T-helper 22 cell (primary cell): Measurements from ENCODE around the gene IL13RA2.

ENCODE experiments used
- DNase-seq: peaks from one replicate; pipeline ENCODE4 v3.0.0-alpha.2; 2020; ENCODE audit warnings: low read depth

Gene IL13RA2

DNA sequence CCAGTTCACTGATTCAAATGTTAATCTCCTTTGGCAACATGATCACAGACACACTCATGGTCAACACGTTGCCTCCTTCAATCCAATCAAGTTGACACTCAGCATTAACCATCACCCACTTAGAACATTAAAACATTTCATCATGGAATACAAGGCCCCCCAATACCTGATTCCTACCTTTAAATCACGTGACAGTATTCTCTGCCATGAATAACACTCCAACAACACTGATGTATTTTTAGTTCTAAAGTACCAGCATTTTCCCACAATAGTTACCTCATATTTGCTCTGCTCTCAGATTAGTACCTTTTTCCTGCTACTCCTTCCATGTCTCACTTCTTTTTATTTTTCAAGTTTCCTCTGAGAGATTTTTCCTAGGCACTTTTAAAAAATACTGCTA is 19.6 kb downstream of the IL13RA2 start:
- DNase-seq = no peak

DNA sequence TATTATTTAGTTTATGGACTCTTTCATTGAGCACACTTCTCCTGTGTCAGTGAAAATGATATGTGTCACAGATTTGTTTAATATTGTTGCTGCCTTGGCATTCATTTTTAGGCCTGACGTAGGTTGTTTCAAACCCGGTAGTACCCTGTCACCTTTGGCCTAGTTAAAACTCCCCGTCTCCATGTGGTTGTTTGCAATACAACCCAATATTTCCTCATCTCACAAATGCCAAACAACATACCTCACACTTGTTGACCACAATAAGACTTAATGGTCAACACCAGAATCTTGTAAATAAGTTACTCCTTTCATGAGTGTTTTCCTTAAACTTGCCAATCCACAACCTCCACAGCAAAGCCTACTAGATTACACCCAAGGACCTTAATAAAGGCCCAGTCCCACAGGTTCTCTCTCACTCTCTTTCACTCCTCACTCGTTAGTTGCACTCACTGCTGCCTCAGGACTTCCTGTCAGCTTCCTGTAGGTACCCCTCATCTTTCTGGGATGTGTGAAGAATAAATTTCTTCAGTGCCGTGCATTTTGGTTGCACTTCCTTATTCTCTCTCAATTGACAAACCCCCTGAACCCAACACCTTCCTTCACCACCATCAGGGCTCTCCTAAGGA is 31.3 kb downstream of the IL13RA2 start:
- DNase-seq = no peak

DNA sequence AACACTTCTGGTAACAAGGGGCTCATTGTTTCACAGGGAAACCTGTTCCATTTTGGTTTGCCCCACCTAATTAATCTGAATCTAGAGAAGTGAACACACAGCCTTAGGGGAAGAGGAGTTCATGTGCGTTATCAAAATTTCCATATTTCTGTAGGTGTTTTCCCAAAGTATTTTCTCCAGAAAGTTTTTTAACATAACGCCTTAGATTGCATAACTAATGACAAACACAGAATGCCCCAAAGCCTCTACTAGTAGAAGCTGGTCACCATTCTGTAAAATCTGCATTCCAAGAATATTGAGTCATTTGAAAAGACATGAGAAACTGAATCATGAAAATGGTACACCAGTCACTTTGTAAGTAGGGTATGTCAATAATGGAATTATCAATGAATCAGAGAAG is 41.1 kb downstream of the IL13RA2 start:
- DNase-seq = no peak

DNA sequence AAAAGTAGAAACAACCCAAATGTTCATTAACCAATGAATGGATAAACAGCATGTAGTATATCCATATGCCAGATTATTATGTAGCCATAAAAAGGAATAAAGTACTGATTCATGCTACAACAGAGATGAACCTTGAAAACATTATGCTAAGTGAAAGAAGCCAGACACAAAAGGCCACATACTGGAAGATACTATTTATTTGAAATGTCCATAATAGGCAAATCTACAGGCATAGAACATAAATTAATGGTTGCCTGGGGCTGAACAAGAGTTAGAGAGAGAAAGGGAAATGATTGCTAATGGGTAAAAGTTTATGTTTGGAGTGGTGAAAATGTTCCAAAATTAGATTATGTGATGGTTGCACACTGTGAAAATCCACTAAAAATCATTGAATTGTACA is 44.4 kb downstream of the IL13RA2 start:
- no peak for DNase-seq

GRCh38 chrX:114970806-114971205 is 46.6 kb downstream of the IL13RA2 start:
- DNase-seq = no peak

DNA sequence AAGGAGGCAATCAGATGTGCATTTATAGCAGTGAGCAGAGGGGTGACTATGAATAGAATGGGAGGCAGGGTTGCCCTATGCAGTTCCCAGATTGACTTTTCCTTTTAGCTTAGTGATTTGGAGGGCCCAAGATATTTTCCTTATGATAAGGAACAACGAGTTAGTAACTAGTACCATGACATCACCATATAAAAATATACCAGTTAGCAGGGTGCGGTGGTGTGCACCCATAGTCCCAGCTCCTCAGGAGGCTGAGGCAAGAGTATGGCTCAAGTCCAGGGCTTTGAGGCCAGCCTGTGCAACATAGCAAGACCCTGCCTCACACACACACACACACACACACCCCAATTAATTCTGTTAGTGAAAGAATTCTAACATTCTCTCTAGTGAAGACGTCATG is 53.0 kb downstream of the IL13RA2 start:
- no peak for DNase-seq

DNA sequence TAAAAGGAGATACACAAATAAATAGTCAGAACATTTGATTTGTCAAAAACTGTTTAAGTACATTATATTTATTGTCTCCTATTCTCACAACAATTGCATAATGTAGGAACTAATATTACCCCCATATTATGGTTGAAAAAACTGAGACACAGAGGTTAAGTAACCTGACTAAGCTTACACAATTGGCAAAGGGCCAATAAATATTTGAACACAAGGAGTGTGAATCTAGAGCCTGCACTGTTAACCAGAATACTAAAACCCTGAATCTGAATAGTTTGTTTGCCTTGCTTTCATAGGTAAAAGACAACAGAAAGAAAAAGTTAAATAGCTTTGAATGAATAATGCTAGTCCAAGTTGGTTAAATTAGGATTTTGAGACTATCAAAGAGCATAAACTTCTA is 55.2 kb downstream of the IL13RA2 start:
- DNase-seq = no peak

DNA sequence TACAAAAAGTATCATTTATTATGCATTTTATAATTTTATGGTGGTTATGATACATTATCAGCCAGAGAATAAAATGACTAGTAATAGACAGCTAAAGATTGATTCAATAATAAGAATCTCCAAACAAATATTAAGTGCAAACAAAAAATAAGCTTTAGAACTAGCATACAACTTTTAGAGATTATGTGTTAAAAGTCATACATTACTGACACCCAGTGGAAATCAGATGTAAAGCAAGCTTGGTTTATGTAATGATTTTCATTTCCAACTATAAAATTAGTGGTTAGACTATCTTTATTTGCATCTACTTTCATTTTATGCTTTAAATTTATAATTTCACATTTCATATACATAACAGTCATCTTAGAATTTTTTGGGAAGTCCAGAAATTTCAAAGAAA is 57.7 kb downstream of the IL13RA2 start:
- DNase-seq = no peak
